GM23338 (cell line): Measurements from ENCODE around the gene PRPF4. TPM values are rescaled to one million over a fixed set of nuclear protein-coding genes. Genes with fewer than 3 reads are reported as not detected.
"Not testable (repeated sequence)": the region's sequence is repeated elsewhere in the genome, so short reads cannot be mapped to it uniquely, and the experiment has no call there.

Experiments used
- ATAC-seq: fragments of 200-7000 bp; cut with Tn5 transposase; 3 replicates; pipeline ENCODE4 v1.9.1; 2020
- DNase-seq: peaks from one replicate; pipeline ENCODE4 v3.0.0-alpha.2; 2015; ENCODE audit warnings: low spot score
- H2AFZ ChIP-seq: fragments of 200-600 bp; sonication (generic); 2 replicates; pipeline ENCODE4 v1.8.0; 2016; ENCODE audit warnings: antibody characterized with exemption, mild to moderate bottlenecking, moderate library complexity
- H3F3A ChIP-seq: fragments of 200-600 bp; sonication (generic); replicated peaks from 2 replicates; pipeline ENCODE4 v1.8.0; 2017; ENCODE audit warnings: antibody characterized with exemption, mixed run types, low read depth
- H3K27ac ChIP-seq: fragments of 200-600 bp; sonication (generic); 2 replicates; pipeline ENCODE4 v1.6.1; 2016; ENCODE audit warnings: low read depth
- H3K27me3 ChIP-seq: fragments of 200-600 bp; sonication (generic); 2 replicates; pipeline ENCODE4 v1.8.0; 2016; ENCODE audit warnings: mild to moderate bottlenecking, mixed run types, moderate library complexity; ENCODE audit not compliant: insufficient read depth
- H3K36me3 ChIP-seq: fragments of 200-600 bp; sonication (generic); 2 replicates; pipeline ENCODE4 v1.8.0; 2016; ENCODE audit warnings: mild to moderate bottlenecking; ENCODE audit not compliant: insufficient read depth
- H3K4me1 ChIP-seq: fragments of 200-600 bp; sonication (generic); 2 replicates; pipeline ENCODE4 v1.8.0; 2016; ENCODE audit warnings: mild to moderate bottlenecking, moderate library complexity; ENCODE audit not compliant: insufficient read depth
- H3K4me2 ChIP-seq: fragments of 200-600 bp; sonication (generic); 2 replicates; pipeline ENCODE4 v1.7.1; 2017; ENCODE audit warnings: mixed run types
- H3K4me3 ChIP-seq: fragments of 200-600 bp; sonication (generic); 2 replicates; pipeline ENCODE4 v1.6.1; 2016; ENCODE audit warnings: mixed run types
- H3K79me2 ChIP-seq: fragments of 200-600 bp; sonication (generic); replicated peaks from 2 replicates; pipeline ENCODE4 v1.8.0; 2017; ENCODE audit warnings: mild to moderate bottlenecking; ENCODE audit not compliant: insufficient read depth
- H3K9me2 ChIP-seq: fragments of 200-600 bp; sonication (generic); 2 replicates; pipeline ENCODE4 v1.8.0; 2017; ENCODE audit not compliant: insufficient read depth
- H4K20me1 ChIP-seq: fragments of 200-600 bp; sonication (generic); replicated peaks from 2 replicates; pipeline ENCODE4 v1.8.0; 2017; ENCODE audit warnings: mild to moderate bottlenecking; ENCODE audit not compliant: insufficient read depth
- H3K27ac Mint-ChIP-seq: 2 replicates; pipeline ENCODE4 v1.8.0; 2020; ENCODE audit warnings: inconsistent platforms, mild to moderate bottlenecking, moderate library complexity, mixed read lengths
- H3K27me3 Mint-ChIP-seq: 3 replicates; pipeline ENCODE4 v1.8.0; 2022; ENCODE audit warnings: low read depth, mild to moderate bottlenecking, moderate library complexity, mixed read lengths, inconsistent platforms; ENCODE audit not compliant: insufficient read depth, poor library complexity
- H3K36me3 Mint-ChIP-seq: 3 replicates; pipeline ENCODE4 v1.8.0; 2021; ENCODE audit warnings: low read depth, mild to moderate bottlenecking, inconsistent platforms, moderate library complexity, mixed read lengths
- H3K4me1 Mint-ChIP-seq: 3 replicates; pipeline ENCODE4 v1.8.0; 2020; ENCODE audit warnings: mild to moderate bottlenecking, inconsistent platforms, mixed read lengths
- H3K4me3 Mint-ChIP-seq: 3 replicates; pipeline ENCODE4 v1.8.0; 2021; ENCODE audit warnings: moderate library complexity, mild to moderate bottlenecking, inconsistent platforms, mixed read lengths
- H3K9me3 Mint-ChIP-seq: 3 replicates; pipeline ENCODE4 v1.8.0; 2020; ENCODE audit warnings: moderate library complexity, mild to moderate bottlenecking, inconsistent platforms, mixed read lengths
- CREB1 ChIP-seq: fragments of 250-450 bp; sonication (Bioruptor Pico); IDR thresholded peaks from 2 replicates; pipeline ENCODE4 v1.5.0; 2020; ENCODE audit warnings: low read depth, mild to moderate bottlenecking, moderate library complexity
- EZH2 ChIP-seq: fragments of 200-600 bp; sonication (generic); IDR thresholded peaks from one replicate; pipeline ENCODE4 v1.8.0; 2017; ENCODE audit warnings: antibody characterized with exemption, mild to moderate bottlenecking, low read depth; ENCODE audit not compliant: unreplicated experiment
- EZH2phosphoT487 ChIP-seq: fragments of 200-600 bp; sonication (generic); IDR thresholded peaks from one replicate; pipeline ENCODE4 v1.8.1; 2018; ENCODE audit warnings: antibody characterized with exemption; ENCODE audit not compliant: unreplicated experiment
- NANOG ChIP-seq: IDR thresholded peaks from 2 replicates; pipeline ENCODE4 v1.6.1; 2016; ENCODE audit warnings: antibody characterized with exemption, borderline replicate concordance
- POLR2AphosphoS5 ChIP-seq: IDR thresholded peaks from 2 replicates; pipeline ENCODE4 v1.6.1; 2016; ENCODE audit warnings: antibody characterized with exemption, low read depth
- STAT1 ChIP-seq: IDR thresholded peaks from one replicate; pipeline ENCODE4 v1.6.1; 2016; ENCODE audit warnings: antibody characterized with exemption; ENCODE audit not compliant: unreplicated experiment
- ZNF331 ChIP-seq: fragments of 250-450 bp; sonication (Bioruptor Pico); IDR thresholded peaks from 2 replicates; pipeline ENCODE4 v1.5.0; 2020; ENCODE audit warnings: low read depth, mild to moderate bottlenecking, moderate library complexity
- polyA plus RNA-seq: library from polyadenylated mRNA; unstranded; fragments of >200 nt; fragmentation: Nextera tagmentation; extraction: Ambion mirVana; gene quantifications from 2 replicates; pipeline ENCODE4 v1.2.1, GENCODE V29; 2016
- total RNA-seq: library from RNA; depleted of rRNA; stranded (reverse); fragments of >200 nt; shearing (Covaris generic); gene quantifications from 2 replicates; pipeline ENCODE4 v1.2.3, GENCODE V29; 2014
- TF ChIP-seq, protein P1 (sequence below): IDR thresholded peaks from 2 replicates; pipeline ENCODE4 v1.6.1; 2016; ENCODE audit warnings: antibody characterized with exemption
- TF ChIP-seq, protein P2 (sequence below), 2 experiments: fragments of 200-600 bp in 1 of 2; sonication (generic) in 1 of 2; conservative IDR thresholded peaks; 2 replicates each; pipeline versions ENCODE4 v1.5.1 to v1.6.1; 2016 to 2017; ENCODE audit warnings: antibody characterized with exemption in 2 of 2, low read depth in 2 of 2, mild to moderate bottlenecking in 2 of 2, moderate library complexity in 1 of 2
- TF ChIP-seq, protein P3 (sequence below): fragments of 250-450 bp; sonication (Bioruptor Pico); IDR thresholded peaks from 2 replicates; pipeline ENCODE4 v1.5.0; 2020; ENCODE audit warnings: mild to moderate bottlenecking, moderate library complexity

PRPF4 gene
- total and polyA plus RNA-seq, 2 experiments from 2014 or later = 18.7 to 34.6 TPM

DNA sequence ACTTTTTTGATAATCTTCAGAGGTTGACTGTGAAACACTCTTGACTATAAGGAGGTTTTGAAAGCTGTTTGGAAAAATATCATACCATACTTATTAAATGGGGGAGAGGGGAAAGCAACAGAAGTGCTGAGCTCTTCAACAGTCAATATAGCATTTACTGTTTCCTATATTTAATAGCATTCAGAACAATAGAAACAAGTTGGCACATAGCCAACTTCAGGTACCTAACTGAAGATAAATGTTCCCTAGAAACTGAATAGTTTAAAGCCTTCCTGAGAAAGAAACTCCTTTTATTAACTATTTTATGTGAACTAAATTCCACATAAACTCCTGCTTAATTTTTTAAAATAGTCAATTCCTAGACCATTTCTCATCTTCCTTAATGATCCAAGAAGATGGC lies 27.8 kb upstream of the PRPF4 start:
- Histone ChIP-seq H3K79me2 (no peaks in the 10 kb centered on the region; the same call in 1 of the 2 replicates), H4K20me1 (peaks cover 14% of the 10 kb centered on the region; the same call in 1 of the 2 replicates)
- ATAC-seq = no peak

DNA sequence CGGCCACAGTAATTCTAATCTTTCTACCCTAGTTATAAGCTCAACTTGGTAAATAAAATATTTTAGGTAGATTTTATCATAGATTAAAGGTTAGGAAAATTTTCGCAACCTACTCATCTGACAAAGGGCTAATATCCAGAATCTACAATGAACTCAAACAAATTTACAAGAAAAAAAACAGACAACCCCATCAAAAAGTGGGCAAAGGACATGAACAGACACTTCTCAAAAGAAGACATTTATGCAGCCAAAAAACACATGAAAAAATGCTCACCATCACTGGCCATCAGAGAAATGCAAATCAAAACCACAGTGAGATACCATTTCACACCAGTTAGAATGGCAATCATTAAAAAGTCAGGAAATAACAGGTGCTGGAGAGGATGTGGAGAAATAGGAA lies 25.8 kb upstream of the PRPF4 start:
- H3K4me1 ChIP-seq, H2AFZ ChIP-seq, H3K27ac Mint-ChIP-seq, H3K4me3 Mint-ChIP-seq, H3K9me3 Mint-ChIP-seq, H3K79me2 ChIP-seq, DNase-seq, H3K9me2 ChIP-seq, H3K4me2 ChIP-seq, H3K4me1 Mint-ChIP-seq, H3K36me3 ChIP-seq, H3K27ac ChIP-seq, H3K27me3 Mint-ChIP-seq, H3F3A ChIP-seq, H3K27me3 ChIP-seq, H4K20me1 ChIP-seq, H3K4me3 ChIP-seq, ATAC-seq: not testable (repeated sequence)
- peaks cover 18% of the 10 kb centered on the region for H3K36me3 Mint-ChIP-seq

More for the DNA sequence above, 27.8 kb upstream of the PRPF4 start:
- Histone ChIP-seq H3K4me1 (no peaks in the 10 kb centered on the region), H3F3A (no peaks in the 10 kb centered on the region), H3K36me3 (no peaks in the 10 kb centered on the region), H3K4me2 (no peak overlapping the region), H2AFZ (no peak overlapping the region), H3K27ac (no peak overlapping the region), H3K27me3 (no peaks in the 10 kb centered on the region), H3K9me2 (no peaks in the 10 kb centered on the region), H3K4me3 (no peak overlapping the region)
- TF ChIP-seq, protein P1, sequence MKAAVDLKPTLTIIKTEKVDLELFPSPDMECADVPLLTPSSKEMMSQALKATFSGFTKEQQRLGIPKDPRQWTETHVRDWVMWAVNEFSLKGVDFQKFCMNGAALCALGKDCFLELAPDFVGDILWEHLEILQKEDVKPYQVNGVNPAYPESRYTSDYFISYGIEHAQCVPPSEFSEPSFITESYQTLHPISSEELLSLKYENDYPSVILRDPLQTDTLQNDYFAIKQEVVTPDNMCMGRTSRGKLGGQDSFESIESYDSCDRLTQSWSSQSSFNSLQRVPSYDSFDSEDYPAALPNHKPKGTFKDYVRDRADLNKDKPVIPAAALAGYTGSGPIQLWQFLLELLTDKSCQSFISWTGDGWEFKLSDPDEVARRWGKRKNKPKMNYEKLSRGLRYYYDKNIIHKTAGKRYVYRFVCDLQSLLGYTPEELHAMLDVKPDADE = no peak
- TF ChIP-seq, protein P2, sequence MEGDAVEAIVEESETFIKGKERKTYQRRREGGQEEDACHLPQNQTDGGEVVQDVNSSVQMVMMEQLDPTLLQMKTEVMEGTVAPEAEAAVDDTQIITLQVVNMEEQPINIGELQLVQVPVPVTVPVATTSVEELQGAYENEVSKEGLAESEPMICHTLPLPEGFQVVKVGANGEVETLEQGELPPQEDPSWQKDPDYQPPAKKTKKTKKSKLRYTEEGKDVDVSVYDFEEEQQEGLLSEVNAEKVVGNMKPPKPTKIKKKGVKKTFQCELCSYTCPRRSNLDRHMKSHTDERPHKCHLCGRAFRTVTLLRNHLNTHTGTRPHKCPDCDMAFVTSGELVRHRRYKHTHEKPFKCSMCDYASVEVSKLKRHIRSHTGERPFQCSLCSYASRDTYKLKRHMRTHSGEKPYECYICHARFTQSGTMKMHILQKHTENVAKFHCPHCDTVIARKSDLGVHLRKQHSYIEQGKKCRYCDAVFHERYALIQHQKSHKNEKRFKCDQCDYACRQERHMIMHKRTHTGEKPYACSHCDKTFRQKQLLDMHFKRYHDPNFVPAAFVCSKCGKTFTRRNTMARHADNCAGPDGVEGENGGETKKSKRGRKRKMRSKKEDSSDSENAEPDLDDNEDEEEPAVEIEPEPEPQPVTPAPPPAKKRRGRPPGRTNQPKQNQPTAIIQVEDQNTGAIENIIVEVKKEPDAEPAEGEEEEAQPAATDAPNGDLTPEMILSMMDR (conservative IDR thresholded peaks at IDR 0.05; ENCODE audit: low read depth in 2 of 2) = no peak
- no peak for TF ChIP-seq POLR2AphosphoS5
- no peak for TF ChIP-seq STAT1
- no peak for TF ChIP-seq NANOG
- TF ChIP-seq EZH2 = no peak
- TF ChIP-seq, protein P3, sequence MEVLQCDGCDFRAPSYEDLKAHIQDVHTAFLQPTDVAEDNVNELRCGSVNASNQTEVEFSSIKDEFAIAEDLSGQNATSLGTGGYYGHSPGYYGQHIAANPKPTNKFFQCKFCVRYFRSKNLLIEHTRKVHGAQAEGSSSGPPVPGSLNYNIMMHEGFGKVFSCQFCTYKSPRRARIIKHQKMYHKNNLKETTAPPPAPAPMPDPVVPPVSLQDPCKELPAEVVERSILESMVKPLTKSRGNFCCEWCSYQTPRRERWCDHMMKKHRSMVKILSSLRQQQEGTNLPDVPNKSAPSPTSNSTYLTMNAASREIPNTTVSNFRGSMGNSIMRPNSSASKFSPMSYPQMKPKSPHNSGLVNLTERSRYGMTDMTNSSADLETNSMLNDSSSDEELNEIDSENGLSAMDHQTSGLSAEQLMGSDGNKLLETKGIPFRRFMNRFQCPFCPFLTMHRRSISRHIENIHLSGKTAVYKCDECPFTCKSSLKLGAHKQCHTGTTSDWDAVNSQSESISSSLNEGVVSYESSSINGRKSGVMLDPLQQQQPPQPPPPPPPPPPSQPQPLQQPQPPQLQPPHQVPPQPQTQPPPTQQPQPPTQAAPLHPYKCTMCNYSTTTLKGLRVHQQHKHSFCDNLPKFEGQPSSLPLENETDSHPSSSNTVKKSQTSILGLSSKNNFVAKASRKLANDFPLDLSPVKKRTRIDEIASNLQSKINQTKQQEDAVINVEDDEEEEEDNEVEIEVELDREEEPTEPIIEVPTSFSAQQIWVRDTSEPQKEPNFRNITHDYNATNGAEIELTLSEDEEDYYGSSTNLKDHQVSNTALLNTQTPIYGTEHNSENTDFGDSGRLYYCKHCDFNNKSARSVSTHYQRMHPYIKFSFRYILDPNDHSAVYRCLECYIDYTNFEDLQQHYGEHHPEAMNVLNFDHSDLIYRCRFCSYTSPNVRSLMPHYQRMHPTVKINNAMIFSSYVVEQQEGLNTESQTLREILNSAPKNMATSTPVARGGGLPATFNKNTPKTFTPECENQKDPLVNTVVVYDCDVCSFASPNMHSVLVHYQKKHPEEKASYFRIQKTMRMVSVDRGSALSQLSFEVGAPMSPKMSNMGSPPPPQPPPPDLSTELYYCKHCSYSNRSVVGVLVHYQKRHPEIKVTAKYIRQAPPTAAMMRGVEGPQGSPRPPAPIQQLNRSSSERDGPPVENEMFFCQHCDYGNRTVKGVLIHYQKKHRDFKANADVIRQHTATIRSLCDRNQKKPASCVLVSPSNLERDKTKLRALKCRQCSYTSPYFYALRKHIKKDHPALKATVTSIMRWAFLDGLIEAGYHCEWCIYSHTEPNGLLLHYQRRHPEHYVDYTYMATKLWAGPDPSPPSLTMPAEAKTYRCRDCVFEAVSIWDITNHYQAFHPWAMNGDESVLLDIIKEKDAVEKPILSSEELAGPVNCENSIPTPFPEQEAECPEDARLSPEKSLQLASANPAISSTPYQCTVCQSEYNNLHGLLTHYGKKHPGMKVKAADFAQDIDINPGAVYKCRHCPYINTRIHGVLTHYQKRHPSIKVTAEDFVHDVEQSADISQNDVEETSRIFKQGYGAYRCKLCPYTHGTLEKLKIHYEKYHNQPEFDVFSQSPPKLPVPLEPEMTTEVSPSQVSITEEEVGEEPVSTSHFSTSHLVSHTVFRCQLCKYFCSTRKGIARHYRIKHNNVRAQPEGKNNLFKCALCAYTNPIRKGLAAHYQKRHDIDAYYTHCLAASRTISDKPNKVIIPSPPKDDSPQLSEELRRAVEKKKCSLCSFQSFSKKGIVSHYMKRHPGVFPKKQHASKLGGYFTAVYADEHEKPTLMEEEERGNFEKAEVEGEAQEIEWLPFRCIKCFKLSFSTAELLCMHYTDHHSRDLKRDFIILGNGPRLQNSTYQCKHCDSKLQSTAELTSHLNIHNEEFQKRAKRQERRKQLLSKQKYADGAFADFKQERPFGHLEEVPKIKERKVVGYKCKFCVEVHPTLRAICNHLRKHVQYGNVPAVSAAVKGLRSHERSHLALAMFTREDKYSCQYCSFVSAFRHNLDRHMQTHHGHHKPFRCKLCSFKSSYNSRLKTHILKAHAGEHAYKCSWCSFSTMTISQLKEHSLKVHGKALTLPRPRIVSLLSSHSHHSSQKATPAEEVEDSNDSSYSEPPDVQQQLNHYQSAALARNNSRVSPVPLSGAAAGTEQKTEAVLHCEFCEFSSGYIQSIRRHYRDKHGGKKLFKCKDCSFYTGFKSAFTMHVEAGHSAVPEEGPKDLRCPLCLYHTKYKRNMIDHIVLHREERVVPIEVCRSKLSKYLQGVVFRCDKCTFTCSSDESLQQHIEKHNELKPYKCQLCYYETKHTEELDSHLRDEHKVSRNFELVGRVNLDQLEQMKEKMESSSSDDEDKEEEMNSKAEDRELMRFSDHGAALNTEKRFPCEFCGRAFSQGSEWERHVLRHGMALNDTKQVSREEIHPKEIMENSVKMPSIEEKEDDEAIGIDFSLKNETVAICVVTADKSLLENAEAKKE (CRISPR knock-in tag) = no peak
- no peak for TF ChIP-seq EZH2phosphoT487
- TF ChIP-seq ZNF331 = no peak
- no peak for TF ChIP-seq CREB1 (CRISPR knock-in tag)
- peaks cover 9% of the 10 kb centered on the region; the same call in 2 of the 3 replicates for H3K9me3 Mint-ChIP-seq
- peaks cover 18% of the 10 kb centered on the region for H3K36me3 Mint-ChIP-seq
- no peak overlapping the region for H3K27ac Mint-ChIP-seq
- no peak for DNase-seq
- H3K4me3 Mint-ChIP-seq = no peak overlapping the region
- H3K27me3 Mint-ChIP-seq = peaks cover 3% of the 10 kb centered on the region
- no peaks in the 10 kb centered on the region; the same call in 2 of the 3 replicates for H3K4me1 Mint-ChIP-seq
